Transverse colon (tissue), 3 donors: ENCODE measurements around the gene PTPRN2.

Source experiments
- CTCF ChIP-seq, 5 experiments: fragments of 200-600 bp in 3 of 5; fragments of 450-650 bp in 2 of 5; sonication (generic) in 3 of 5; IDR thresholded peaks; 1 replicate in 2 of 5; 2 replicates in 3 of 5; pipeline ENCODE4 v1.5.1; 2016 to 2017; ENCODE audit warnings: antibody characterized with exemption in 5 of 5, inconsistent platforms in 3 of 5, mild to moderate bottlenecking in 2 of 5, moderate library complexity in 1 of 5
- EP300 ChIP-seq: sonication (generic); formaldehyde crosslinking; IDR thresholded peaks from one replicate; pipeline ENCODE4 v1.6.1; 2017; ENCODE audit warnings: antibody characterized with exemption, low read depth

- TF ChIP-seq CTCF (IDR thresholded peaks at IDR 0.05) (no peak), EP300 (no peak)
These were observed 208.6 kb downstream of the PTPRN2 start for GRCh38 chr7:158378978-158379377.
